SK-N-MC (cell line): ENCODE results near the gene WIZ.

Experiments
- EZH2 ChIP-seq: fragments of 200-600 bp; sonication (generic); IDR thresholded peaks from one replicate; pipeline ENCODE4 v1.6.1; 2017; ENCODE audit warnings: antibody characterized with exemption
- POLR2AphosphoS5 ChIP-seq: IDR thresholded peaks from 2 replicates; pipeline ENCODE4 v1.6.1; 2012; ENCODE audit warnings: mild to moderate bottlenecking, low read depth, low read length, borderline replicate concordance

GRCh38 chr19:15418579-15419412 is 31.0 kb downstream of the WIZ start, which contains the start of gene AKAP8L:
- TF ChIP-seq POLR2AphosphoS5, result peak; percentile 91; the same call in 1 of the 2 replicates
- no peak for TF ChIP-seq EZH2
